NCI-H69 (cell line): ENCODE results near the gene ACHE.
A peak's percentile ranks its signal among the peaks of the same experiment; 100 is the strongest.

Experiments used
- DNase-seq: peaks from one replicate; lab custom pipeline; 2025; lab: John Stamatoyannopoulos, UW

The ACHE gene

DNA sequence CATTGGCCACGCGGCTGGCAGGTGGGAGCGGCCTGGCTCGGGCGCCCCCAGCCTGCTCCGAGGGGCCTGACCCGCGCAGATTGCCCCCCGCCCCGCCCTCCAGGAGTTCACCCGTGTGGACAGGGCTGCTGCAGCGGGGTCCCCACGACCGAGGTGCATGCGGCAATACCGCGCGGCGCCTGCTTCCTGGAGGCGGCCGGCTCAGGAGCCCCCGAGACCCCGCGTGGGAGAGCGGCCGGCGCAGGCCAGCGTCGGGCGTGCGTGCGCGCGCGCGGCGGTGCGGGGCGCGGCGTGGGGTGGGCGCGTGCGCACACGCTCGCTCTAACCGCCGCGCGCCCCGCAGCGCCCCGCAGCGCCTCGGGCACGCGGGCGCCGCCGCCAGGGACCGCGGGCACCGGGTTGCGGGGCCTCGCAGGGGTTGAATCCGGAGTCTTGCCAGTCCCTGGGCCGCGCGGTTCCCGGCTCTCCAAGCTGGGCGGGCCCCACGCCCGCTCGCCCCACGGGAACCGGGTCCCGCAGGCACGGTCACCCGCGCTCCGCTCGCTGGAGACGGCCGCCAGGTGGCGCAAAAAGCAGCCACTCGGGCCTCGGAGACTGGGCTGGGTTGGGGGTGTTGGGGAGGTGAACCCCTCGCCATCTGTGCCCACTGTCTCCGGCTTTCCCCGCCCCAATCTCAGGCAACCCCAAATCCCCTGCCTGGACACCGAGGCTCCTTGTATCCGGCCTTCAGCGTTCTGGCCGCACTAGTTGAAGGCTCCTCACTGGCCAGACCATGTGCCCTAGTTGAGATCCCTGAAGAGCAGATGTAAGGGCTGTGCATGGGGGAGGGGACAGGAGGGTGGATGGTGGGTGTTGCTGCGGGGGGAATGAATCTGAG lies 1.3 kb upstream of the ACHE start:
- DNase-seq, result peak; percentile 58

DNA sequence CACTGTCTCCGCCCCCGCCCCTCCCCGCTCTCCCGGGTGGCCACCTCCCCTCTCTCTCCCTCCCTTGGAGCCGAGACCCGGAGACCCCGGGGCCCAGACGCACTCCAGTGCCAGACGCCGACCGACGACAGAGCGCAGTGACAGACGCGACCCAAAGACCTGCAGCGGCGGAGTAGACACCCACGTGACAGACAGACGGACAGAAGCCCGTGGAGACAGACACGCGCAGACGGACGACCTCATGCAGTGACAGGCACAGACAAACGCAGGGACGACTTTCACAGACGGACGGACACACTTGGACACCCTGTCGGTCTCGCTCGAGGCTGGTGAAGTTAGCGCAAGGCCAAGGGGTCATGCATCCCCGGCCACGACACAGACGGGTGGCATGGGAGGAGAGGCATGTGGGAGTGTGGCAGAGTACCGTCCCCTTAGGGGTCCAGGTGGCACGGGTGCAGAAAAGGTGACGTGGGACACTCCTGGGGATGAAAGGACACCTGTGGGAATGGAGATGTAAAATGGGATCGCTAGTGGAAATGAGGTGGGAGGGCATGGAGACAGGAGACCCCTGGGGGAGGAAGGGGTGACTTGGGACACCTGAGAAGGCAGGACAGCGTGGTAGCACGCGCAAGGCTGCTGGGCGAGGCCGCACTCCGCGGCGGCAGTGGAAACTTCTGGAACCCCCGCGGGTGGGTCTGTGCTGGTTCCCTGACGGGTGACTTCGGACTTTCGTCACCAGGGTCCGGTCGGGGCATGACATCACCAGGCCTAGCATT lies 456 bp upstream of the ACHE start:
- peak; percentile 54 for DNase-seq

DNA sequence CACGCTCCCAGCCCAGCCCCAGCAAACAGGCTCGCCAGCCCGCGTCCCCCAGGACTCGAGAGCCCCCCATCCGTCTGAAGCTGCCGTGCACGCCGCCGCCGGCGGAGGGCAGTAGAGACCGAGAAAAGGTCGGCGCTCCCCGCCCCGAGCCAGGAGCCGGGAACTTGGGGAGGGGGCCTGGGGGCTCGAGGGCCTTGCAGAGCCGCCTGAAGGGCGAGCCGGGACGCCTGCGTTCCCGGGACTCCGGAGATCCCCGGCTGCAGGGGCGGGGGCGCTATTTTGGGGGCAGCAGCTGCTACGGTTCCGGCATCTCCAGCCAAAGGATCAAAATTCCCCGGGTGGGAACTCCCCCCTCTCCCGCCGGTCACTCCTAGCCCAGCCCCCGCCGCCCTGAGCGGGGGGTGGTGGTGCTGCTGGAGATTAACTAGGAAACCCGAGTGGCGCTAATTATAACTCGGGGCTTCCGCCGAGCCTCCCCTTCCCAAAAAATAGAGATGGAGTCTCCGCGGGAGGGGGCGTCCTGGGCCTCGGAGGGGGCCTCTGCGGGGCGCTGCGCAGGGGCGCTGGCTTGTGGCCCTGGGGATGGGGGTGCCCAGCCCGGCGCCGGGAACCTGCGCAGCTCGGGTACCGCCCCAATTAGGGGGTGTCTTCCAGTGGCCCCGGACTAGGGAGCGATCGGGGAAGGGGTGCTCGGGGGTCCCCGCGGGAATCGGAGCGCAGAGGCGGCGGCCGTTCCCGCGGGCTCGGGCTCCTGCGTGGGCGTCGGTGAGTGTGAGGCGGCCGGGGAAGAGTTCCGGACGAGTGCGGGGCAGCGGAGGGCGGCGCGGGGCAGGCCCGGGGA lies 608 bp downstream of the ACHE start:
- peak; percentile 59 for DNase-seq

- DNase-seq, result no peak
Measured at GRCh38 chr7:100893910-100894721, 1.6 kb downstream of the ACHE start.

- DNase-seq, result no peak
Measured at GRCh38 chr7:100893318-100893895, 2.3 kb downstream of the ACHE start.

GRCh38 chr7:100892364-100893317 lies 3.0 kb downstream of the ACHE start:
- no peak for DNase-seq

DNA sequence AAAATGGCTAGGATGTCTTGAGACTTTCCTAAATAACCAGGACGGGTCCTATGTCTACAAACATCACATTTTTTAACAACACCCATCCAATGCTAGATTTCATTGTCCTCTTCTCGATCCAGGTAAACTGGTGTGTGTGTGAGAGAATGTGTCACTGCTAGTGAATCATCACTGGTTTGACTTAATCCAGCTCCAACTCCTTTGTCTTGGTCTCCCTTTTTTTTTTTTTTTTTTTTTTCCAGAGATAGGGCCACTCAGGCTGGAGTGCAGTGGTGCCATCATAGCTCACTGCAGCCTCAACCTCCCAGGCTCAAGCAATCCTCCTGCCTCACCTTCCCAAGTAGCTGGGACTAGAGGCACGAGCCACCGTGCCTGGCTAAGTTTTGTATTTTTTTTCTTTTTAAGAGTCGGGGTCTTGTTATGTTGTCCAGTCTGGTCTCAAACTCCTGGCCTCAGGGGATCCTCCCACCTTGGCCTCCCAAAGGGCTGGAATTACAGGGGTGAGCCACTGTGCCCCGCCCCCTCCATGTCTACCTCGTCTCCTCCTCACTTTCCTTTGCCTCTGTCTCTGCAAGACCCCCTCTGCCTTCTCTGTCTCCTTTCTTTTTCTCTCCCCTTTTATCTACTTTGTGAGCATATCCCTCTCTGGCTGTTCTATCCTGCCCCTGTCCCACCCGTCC lies 4.0 kb downstream of the ACHE start:
- no peak for DNase-seq

GRCh38 chr7:100890653-100891567 lies 4.8 kb downstream of the ACHE start:
- peak; percentile 56 for DNase-seq

DNA sequence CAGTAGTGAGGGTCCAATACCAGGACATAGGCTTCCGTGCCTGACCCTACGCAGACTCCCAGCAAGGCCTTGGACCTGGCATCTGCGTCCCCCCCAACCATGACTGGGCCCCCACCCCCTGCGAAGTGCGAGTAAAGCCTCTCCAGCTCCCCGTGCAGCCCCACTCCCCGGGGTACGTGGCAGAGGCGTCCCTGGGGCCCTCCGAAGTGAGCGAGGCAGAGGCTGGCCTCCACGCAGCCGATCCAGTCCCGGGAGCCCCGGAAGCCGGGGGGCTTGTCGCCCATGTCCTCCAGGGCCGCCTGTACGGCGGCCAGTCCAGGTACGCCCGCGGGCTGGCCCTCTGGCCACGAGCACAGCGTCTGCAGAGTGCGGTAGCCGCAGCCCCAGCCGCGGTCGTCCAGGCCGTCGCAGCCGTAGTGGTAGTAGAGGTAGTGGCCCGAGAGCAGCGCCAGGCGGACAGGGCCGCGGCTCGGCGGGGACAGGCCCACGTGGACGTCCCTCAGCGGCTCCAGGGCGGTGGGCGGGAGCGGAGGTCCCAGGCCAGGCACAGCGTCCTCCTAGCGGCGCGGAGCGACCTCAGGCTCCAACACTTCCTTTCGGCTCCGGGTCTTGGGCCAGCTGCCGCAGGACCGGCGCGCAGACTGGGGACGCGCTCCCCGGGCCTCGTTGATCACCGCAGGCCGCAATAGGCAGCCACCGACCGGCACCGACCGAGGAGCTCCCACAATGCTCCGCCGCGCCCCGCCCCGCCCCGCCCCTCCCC lies 6.5 kb downstream of the ACHE start, which contains the start of gene UFSP1:
TSS of gene UFSP1 (minus strand) at position 728 of the 763 bp plus-strand sequence. CDS start at position 284, 444 bp downstream.
- peak; percentile 45 for DNase-seq

DNA sequence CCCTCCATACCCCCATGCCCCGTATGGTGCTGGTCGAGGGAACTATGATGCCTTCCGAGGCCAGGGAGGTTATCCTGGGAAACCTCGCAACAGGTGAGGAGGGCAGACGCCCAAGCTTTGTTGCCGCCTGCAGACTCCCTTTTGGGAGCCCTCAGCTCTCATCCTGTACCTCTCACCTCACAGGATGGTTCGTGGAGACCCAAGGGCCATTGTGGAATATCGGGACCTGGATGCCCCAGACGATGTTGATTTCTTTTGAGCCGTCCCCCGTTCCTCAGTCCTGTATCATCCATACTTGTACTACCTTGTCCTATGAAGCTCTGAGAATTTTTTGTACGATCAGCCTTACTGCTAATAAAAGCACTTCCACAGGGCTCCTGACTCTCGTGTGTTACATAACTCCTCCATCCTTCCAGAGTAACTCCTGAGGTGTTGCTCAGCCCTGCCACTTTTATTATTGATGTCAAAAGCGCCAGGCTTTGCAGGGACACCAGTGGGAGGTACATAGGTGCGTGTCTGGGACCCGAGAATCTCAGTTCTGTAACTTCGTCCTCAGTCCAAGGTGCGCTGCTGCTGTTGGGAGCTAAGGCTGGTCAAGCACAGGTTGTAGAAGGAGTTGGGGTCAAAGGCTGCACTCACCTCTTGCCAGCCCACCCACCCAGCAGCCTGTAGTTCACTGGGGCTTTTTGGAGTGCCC lies 7.2 kb downstream of the ACHE start:
- DNase-seq, result no peak

DNA sequence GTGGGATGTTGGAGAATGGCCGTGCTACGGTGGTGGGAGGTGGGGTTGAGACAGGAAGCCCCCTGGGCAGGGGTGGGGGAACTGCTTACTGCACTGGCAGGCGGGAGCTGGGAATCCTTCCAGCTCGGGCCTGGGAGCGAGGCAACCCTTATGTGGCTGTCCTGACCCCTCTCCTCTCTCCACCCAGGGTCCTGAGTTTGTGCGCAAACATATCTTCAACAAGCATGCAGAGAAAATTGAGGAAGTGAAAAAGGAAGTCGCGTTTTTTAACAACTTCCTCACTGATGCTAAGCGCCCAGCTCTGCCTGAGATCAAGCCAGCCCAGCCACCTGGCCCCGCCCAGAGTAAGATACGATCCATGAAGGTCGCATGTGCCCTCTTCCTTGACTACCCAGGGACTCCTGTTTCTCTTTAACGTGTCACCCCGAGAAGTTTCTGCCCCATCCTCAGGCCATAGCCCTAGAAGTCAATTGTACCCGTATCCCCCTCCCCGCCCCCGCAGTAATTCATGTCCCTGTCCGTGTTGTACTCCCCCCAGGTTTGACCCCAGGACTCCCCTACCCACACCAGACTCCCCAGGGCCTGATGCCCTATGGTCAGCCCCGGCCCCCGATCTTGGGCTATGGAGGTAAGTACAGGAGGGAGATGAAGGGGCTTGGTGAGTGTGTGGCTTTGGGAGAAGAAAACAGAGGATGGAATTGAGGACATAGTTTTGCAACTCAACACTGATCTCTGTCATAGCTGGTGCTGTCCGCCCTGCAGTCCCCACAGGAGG lies 8.0 kb downstream of the ACHE start:
- no peak for DNase-seq

DNA sequence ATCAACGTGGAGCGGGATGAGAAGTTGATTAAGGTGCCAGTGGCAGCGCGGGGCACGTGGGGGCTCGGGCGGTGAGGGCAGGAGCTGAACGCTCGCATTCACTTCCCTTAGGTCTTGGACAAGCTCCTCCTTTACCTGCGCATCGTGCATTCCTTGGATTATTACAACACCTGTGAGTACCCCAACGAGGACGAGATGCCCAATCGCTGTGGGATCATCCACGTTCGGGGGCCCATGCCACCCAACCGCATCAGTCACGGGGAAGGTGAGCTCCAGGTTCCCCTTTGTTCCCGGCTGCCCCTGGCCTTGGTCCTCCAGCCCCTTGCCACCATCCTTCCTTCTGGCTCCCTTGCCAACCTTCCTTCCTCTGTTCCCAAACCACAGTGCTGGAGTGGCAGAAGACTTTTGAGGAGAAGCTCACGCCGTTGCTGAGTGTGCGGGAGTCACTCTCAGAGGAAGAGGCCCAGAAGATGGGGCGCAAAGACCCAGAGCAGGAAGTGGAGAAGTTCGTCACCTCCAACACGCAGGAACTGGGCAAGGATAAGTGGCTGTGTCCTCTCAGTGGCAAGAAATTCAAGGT lies 8.7 kb downstream of the ACHE start:
- DNase-seq, result no peak

- no peak for DNase-seq
Measured at GRCh38 chr7:100886142-100886935, 9.3 kb downstream of the ACHE start.

DNA sequence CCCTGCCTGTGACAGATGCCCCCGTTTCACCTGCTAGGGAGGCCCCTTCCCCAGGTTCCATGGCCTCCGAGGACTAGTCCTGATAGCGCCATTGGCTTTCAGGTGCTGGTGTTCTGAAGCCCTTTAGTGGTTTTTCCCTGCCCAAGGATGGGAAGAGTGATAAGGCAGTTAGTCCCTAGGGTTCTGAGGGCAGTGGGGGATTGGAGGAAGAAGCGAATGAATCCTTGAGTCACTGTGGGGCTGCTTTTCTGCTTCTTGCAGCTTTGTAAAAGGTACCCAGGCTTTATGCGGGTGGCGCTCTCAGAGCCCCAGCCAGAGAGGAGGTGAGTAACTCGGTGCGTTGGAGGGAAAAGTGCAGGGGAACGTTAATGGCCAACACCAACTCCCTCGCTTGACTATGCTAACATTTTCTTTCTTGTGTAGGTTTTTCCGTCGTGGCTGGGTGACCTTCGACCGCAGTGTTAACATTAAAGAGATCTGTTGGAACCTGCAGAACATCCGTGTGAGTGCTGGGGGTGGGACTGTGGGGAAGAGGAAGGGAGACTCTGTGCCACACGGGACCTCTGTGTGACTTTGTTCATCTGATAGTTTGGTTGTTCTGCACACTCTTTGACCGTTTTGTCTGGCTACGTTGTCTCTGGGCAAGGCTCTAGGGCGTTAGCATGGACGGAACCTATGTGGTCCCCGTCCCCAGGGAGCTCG lies 10.1 kb downstream of the ACHE start:
- DNase-seq, result no peak
